H9 (cell line): ENCODE results near the gene PRORP. TPM values are rescaled to one million over a fixed set of nuclear protein-coding genes. Genes with fewer than 3 reads are reported as not detected.

ENCODE experiments used
- DNase-seq: peaks from one replicate; pipeline ENCODE4 v3.0.0-alpha.2; 2017
- H2AFZ ChIP-seq: one replicate; pipeline ENCODE4 v1.6.1; 2013; ENCODE audit warnings: mild to moderate bottlenecking, low read length, control low read depth, moderate library complexity
- H2AK5ac ChIP-seq: 2 replicates; pipeline ENCODE4 v1.6.1; 2013; ENCODE audit warnings: low read length, control low read depth, mixed read lengths; ENCODE audit not compliant: insufficient read length
- H2BK120ac ChIP-seq: one replicate; pipeline ENCODE4 v1.6.1; 2013; ENCODE audit warnings: low read depth, mild to moderate bottlenecking, low read length, control low read depth, inconsistent platforms; ENCODE audit not compliant: poor library complexity, severe bottlenecking
- H2BK12ac ChIP-seq: 2 replicates; pipeline ENCODE4 v1.6.1; 2013; ENCODE audit warnings: low read length, control low read depth, mixed read lengths, low read depth; ENCODE audit not compliant: insufficient read length
- H2BK15ac ChIP-seq: 2 replicates; pipeline ENCODE4 v1.6.1; 2013; ENCODE audit warnings: low read depth, low read length, control low read depth
- H2BK20ac ChIP-seq: one replicate; pipeline ENCODE4 v1.6.1; 2013; ENCODE audit warnings: low read depth, mild to moderate bottlenecking, low read length, control low read depth, inconsistent platforms; ENCODE audit not compliant: poor library complexity, severe bottlenecking
- H2BK5ac ChIP-seq: 2 replicates; pipeline ENCODE4 v1.6.1; 2013; ENCODE audit warnings: low read length, control low read depth, mixed read lengths; ENCODE audit not compliant: insufficient read length
- H3K14ac ChIP-seq: 2 replicates; pipeline ENCODE4 v1.6.1; 2013; ENCODE audit warnings: low read length, control low read depth; ENCODE audit not compliant: insufficient read depth
- H3K18ac ChIP-seq: 2 replicates; pipeline ENCODE4 v1.6.1; 2013; ENCODE audit warnings: low read depth, mild to moderate bottlenecking, mixed read lengths, low read length, control low read depth; ENCODE audit not compliant: insufficient read length
- H3K23ac ChIP-seq: 2 replicates; pipeline ENCODE4 v1.6.1; 2013; ENCODE audit warnings: low read length, control low read depth, mixed read lengths, low read depth; ENCODE audit not compliant: insufficient read length
- H3K23me2 ChIP-seq: 2 replicates; pipeline ENCODE4 v1.6.1; 2013; ENCODE audit warnings: low read depth, mild to moderate bottlenecking, mixed read lengths, low read length, control low read depth; ENCODE audit not compliant: insufficient read length, poor library complexity, severe bottlenecking
- H3K27ac ChIP-seq: 2 replicates; pipeline ENCODE4 v1.5.1; 2013; ENCODE audit warnings: low read length, control low read depth, mixed read lengths, low read depth; ENCODE audit not compliant: insufficient read length
- H3K27me3 ChIP-seq: 2 replicates; pipeline ENCODE4 v1.6.1; 2013; ENCODE audit warnings: low read length, control low read depth, inconsistent platforms; ENCODE audit not compliant: insufficient read depth
- H3K4ac ChIP-seq: 2 replicates; pipeline ENCODE4 v1.6.1; 2013; ENCODE audit warnings: low read depth, mild to moderate bottlenecking, control low read depth, inconsistent platforms, low read length, moderate library complexity
- H3K4me1 ChIP-seq: 2 replicates; pipeline ENCODE4 v1.6.1; 2013; ENCODE audit warnings: low read length, control low read depth, inconsistent platforms; ENCODE audit not compliant: insufficient read depth
- H3K4me2 ChIP-seq: 2 replicates; pipeline ENCODE4 v1.6.1; 2013; ENCODE audit warnings: low read length, control low read depth, mixed read lengths; ENCODE audit not compliant: insufficient read length, insufficient read depth
- H3K56ac ChIP-seq: 2 replicates; pipeline ENCODE4 v1.6.1; 2013; ENCODE audit warnings: low read depth, mild to moderate bottlenecking, mixed read lengths, low read length, control low read depth; ENCODE audit not compliant: insufficient read length
- H3K79me1 ChIP-seq: 2 replicates; pipeline ENCODE4 v1.6.1; 2013; ENCODE audit warnings: low read depth, mild to moderate bottlenecking, moderate library complexity, low read length, control low read depth, inconsistent platforms; ENCODE audit not compliant: insufficient read depth, poor library complexity, severe bottlenecking
- H3K79me2 ChIP-seq: 2 replicates; pipeline ENCODE4 v1.6.1; 2013; ENCODE audit warnings: low read length, control low read depth, inconsistent platforms; ENCODE audit not compliant: insufficient read depth
- H3K9ac ChIP-seq: 2 replicates; pipeline ENCODE4 v1.6.1; 2013; ENCODE audit warnings: low read length, control low read depth, mixed read lengths; ENCODE audit not compliant: insufficient read length; ENCODE audit errors: extremely low read depth
- H3K9me3 ChIP-seq: one replicate; pipeline ENCODE4 v1.6.1; 2013; ENCODE audit warnings: low read depth, low read length, inconsistent platforms; ENCODE audit not compliant: control insufficient read depth
- H3T11ph ChIP-seq: one replicate; pipeline ENCODE4 v1.6.1; 2013; ENCODE audit warnings: mild to moderate bottlenecking, low read length, control low read depth, inconsistent platforms
- H4K20me1 ChIP-seq: one replicate; pipeline ENCODE4 v1.6.1; 2013; ENCODE audit not compliant: control insufficient read depth, insufficient read length, insufficient read depth
- H4K5ac ChIP-seq: 2 replicates; pipeline ENCODE4 v1.6.1; 2013; ENCODE audit warnings: low read depth, mild to moderate bottlenecking, mixed read lengths, low read length, control low read depth; ENCODE audit not compliant: insufficient read length
- H4K8ac ChIP-seq: replicated peaks from 2 replicates; pipeline ENCODE4 v1.6.1; 2013; ENCODE audit warnings: low read length, control low read depth, mixed read lengths, low read depth; ENCODE audit not compliant: insufficient read length
- H4K91ac ChIP-seq: 2 replicates; pipeline ENCODE4 v1.6.1; 2013; ENCODE audit warnings: low read depth, mild to moderate bottlenecking, moderate library complexity, mixed read lengths, low read length, control low read depth; ENCODE audit not compliant: insufficient read length
- H3K27ac Mint-ChIP-seq, 3 experiments: 2 replicates in 2 of 3; 3 replicates in 1 of 3; pipeline ENCODE4 v1.8.0; 2020 to 2021; ENCODE audit warnings: mixed read lengths in 3 of 3, mild to moderate bottlenecking in 1 of 3, moderate library complexity in 1 of 3
- H3K27me3 Mint-ChIP-seq: 2 replicates; pipeline ENCODE4 v1.8.0; 2021; ENCODE audit warnings: low read depth, mild to moderate bottlenecking, moderate library complexity, mixed read lengths
- H3K36me3 Mint-ChIP-seq, 3 experiments: 2 replicates in 2 of 3; 3 replicates in 1 of 3; pipeline ENCODE4 v1.8.0; 2020 to 2021; ENCODE audit warnings: low read depth in 3 of 3, mixed read lengths in 3 of 3; ENCODE audit not compliant: insufficient read depth in 1 of 3
- H3K4me1 Mint-ChIP-seq, 2 experiments: 2 replicates each; pipeline ENCODE4 v1.8.0; 2020; ENCODE audit warnings: mixed read lengths in 2 of 2
- H3K4me3 Mint-ChIP-seq, 2 experiments: 2 replicates in 1 of 2; 3 replicates in 1 of 2; pipeline ENCODE4 v1.8.0; 2020 to 2021; ENCODE audit warnings: mild to moderate bottlenecking in 2 of 2, mixed read lengths in 2 of 2, moderate library complexity in 1 of 2
- H3K9me3 Mint-ChIP-seq, 2 experiments: 2 replicates in 1 of 2; 3 replicates in 1 of 2; pipeline ENCODE4 v1.8.0; 2020; ENCODE audit warnings: mild to moderate bottlenecking in 2 of 2, mixed read lengths in 2 of 2, moderate library complexity in 1 of 2
- WGBS: extraction: QIAGEN DNeasy Blood & Tissue Kit; methylation state at CpG from one replicate; pipeline ENCODE4 v1.1.7; 2013; ENCODE audit warnings: missing lambda C conversion rate, low lambda C conversion rate, mixed read lengths; ENCODE audit not compliant: insufficient read length; ENCODE audit errors: extremely low coverage; 5-methylcytosine and 5-hydroxymethylcytosine counted together
- total RNA-seq: library from RNA; stranded (reverse); gene quantifications from 2 replicates; pipeline ENCODE4 v1.2.1, GENCODE V29; 2021
- TF ChIP-seq, protein P1 (sequence below): fragments of 200-600 bp; sonication (generic); conservative IDR thresholded peaks from 3 replicates; pipeline ENCODE4 v1.8.0; 2021; ENCODE audit warnings: antibody characterized with exemption, mild to moderate bottlenecking

Gene PRORP
- total RNA-seq, 1 experiment from 2014 or later: 37.7 TPM

DNA sequence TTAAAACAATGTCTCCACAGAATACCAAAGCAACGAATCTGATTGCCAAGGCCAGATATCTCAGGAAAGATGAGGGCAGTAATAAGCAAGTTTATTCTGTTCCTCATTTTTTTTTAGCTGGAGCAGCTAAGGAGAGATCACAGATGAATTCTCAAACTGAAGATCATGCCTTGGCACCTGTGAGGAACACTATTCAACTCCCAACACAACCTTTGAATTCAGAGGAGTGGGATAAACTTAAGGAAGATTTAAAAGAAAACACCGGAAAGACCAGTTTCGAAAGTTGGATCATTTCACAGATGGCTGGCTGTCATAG, 994 bp downstream of the PRORP start:
- Histone ChIP-seq H2BK20ac (no peak overlapping the region), H3K9ac (peak overlapping the region; percentile 96), H3K4me2 (peak overlapping the region; percentile 47), H2BK15ac (no peak overlapping the region), H3K56ac (no peak overlapping the region), H3K79me2 (no peaks in the 10 kb centered on the region), H3K18ac (no peak overlapping the region), H4K8ac (no peak overlapping the region), H3K14ac (no peak overlapping the region), H4K20me1 (no peaks in the 10 kb centered on the region), H2AFZ (no peak overlapping the region), H4K91ac (no peak overlapping the region), H2BK120ac (no peak overlapping the region), H4K5ac (no peak overlapping the region), H3K27me3 (no peaks in the 10 kb centered on the region), H2BK5ac (no peak overlapping the region), H3T11ph (no peak overlapping the region), H3K79me1 (peaks cover 2% of the 10 kb centered on the region), H3K23me2 (peaks cover 16% of the 10 kb centered on the region), H3K4ac (no peak overlapping the region), H3K23ac (no peak overlapping the region), H3K4me1 (no peaks in the 10 kb centered on the region), H3K9me3 (no peaks in the 10 kb centered on the region), H3K27ac (no peak overlapping the region), H2BK12ac (no peak overlapping the region), H2AK5ac (no peak overlapping the region)
- peaks cover 2 to 41% (median 31%) of the 10 kb centered on the region in 3 experiments; a peak in 6 of 7 replicates for H3K36me3 Mint-ChIP-seq
- peak overlapping the region; percentile 91 to 96 for H3K4me3 Mint-ChIP-seq
- H3K27ac Mint-ChIP-seq: peak overlapping the region in 1 of 3 experiments; percentile 100; a peak in 3 of 7 replicates
- no CpG with 5 or more reads among the region's 3 CpGs for WGBS
- no peaks in the 10 kb centered on the region; a peak in 1 of 5 replicates for H3K9me3 Mint-ChIP-seq
- no peaks in the 10 kb centered on the region for H3K27me3 Mint-ChIP-seq
- TF ChIP-seq, protein P1, sequence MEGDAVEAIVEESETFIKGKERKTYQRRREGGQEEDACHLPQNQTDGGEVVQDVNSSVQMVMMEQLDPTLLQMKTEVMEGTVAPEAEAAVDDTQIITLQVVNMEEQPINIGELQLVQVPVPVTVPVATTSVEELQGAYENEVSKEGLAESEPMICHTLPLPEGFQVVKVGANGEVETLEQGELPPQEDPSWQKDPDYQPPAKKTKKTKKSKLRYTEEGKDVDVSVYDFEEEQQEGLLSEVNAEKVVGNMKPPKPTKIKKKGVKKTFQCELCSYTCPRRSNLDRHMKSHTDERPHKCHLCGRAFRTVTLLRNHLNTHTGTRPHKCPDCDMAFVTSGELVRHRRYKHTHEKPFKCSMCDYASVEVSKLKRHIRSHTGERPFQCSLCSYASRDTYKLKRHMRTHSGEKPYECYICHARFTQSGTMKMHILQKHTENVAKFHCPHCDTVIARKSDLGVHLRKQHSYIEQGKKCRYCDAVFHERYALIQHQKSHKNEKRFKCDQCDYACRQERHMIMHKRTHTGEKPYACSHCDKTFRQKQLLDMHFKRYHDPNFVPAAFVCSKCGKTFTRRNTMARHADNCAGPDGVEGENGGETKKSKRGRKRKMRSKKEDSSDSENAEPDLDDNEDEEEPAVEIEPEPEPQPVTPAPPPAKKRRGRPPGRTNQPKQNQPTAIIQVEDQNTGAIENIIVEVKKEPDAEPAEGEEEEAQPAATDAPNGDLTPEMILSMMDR: no peak
- peaks cover 16 to 17% of the 10 kb centered on the region in 2 experiments for H3K4me1 Mint-ChIP-seq
- DNase-seq: no peak
